Astrocyte (in vitro differentiated cells and primary cell): ENCODE measurements around the gene DRICH1.

Source experiments
- CTCF ChIP-seq: IDR thresholded peaks from 2 replicates; pipeline ENCODE4 v1.5.1; 2011; ENCODE audit warnings: low read depth, mild to moderate bottlenecking, inconsistent platforms, low read length, moderate library complexity; ENCODE audit not compliant: insufficient read depth
- EZH2 ChIP-seq: IDR thresholded peaks from 2 replicates; pipeline ENCODE4 v1.6.1; 2012; ENCODE audit warnings: mild to moderate bottlenecking, low read length, inconsistent platforms; ENCODE audit not compliant: insufficient read depth

GRCh38 chr22:23576681-23577080 is 55.4 kb downstream of the DRICH1 start:
- TF ChIP-seq EZH2 (no peak), CTCF (no peak)
